GM19328 (cell line): Measurements from ENCODE around the gene SEC23A.
"Not testable (repeated sequence)": the region's sequence is repeated elsewhere in the genome, so short reads cannot be mapped to it uniquely, and the experiment has no call there.

Source experiments
- ATAC-seq: cut with Tn5 transposase; IDR thresholded peaks from one replicate; pipeline ENCODE4 v1.9.1; 2021; ENCODE audit warnings: mild to moderate bottlenecking, moderate library complexity; ENCODE audit not compliant: unreplicated experiment

Gene SEC23A

GRCh38 chr14:39034481-39035296, 68.3 kb downstream of the SEC23A start:
- no peak for ATAC-seq

GRCh38 chr14:39033371-39033770, 69.7 kb downstream of the SEC23A start:
- no peak for ATAC-seq

- ATAC-seq, result no peak
Measured at GRCh38 chr14:39030209-39030608, 72.8 kb downstream of the SEC23A start.

GRCh38 chr14:39029789-39030188, 73.2 kb downstream of the SEC23A start:
- no peak for ATAC-seq

- ATAC-seq, result no peak
Measured at GRCh38 chr14:39028620-39029019, 74.4 kb downstream of the SEC23A start.

- ATAC-seq, result no peak
Measured at GRCh38 chr14:39025810-39026627, 77.0 kb downstream of the SEC23A start.

GRCh38 chr14:39025250-39025809, 77.7 kb downstream of the SEC23A start:
- no peak for ATAC-seq

GRCh38 chr14:39023939-39024871, 78.8 kb downstream of the SEC23A start:
- ATAC-seq, result no peak

GRCh38 chr14:39017096-39018016, 85.7 kb downstream of the SEC23A start:
- ATAC-seq, result not testable (repeated sequence)

- ATAC-seq, result no peak
Measured at GRCh38 chr14:39016733-39017095, 86.3 kb downstream of the SEC23A start.

- no peak for ATAC-seq
Measured at GRCh38 chr14:39015964-39016577, 87.0 kb downstream of the SEC23A start.

GRCh38 chr14:39015360-39015961, 87.6 kb downstream of the SEC23A start:
- ATAC-seq, result peak; percentile 74

- no peak for ATAC-seq
Measured at GRCh38 chr14:39014460-39014859, 88.6 kb downstream of the SEC23A start.

- ATAC-seq, result not testable (repeated sequence)
Measured at GRCh38 chr14:39008965-39009364, 94.1 kb downstream of the SEC23A start.

- no peak for ATAC-seq
Measured at GRCh38 chr14:39006721-39007410, 96.2 kb downstream of the SEC23A start.

GRCh38 chr14:39005044-39005880, 97.8 kb downstream of the SEC23A start:
- ATAC-seq, result no peak

- ATAC-seq, result no peak
Measured at GRCh38 chr14:38999949-39000348, 103.1 kb downstream of the SEC23A start.
